ENCODE data around the gene ATP2C2.

DNA sequence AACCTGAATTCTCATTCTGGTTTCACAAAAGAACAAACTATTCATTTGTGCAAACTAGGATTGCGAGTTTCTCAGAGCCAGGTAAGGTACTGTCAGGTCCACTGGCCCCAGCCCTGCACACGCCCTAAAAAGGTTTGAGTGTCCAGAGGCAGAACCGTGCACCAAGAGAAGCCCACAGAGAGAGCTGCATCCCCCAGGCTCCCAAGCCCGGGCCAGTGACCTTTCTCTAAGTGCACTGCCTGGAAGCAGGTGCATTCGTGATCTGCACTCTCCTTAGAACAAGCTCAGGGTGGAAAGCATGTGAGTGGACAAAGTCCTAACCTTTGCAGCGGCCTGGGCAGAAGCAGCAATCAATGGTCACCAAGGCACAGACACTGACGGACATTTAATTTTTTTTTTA, 109.3 kb downstream of the ATP2C2 start:
- TF ChIP-seq EP300 (IDR thresholded peaks at IDR 0.05) (no peak), POLR2AphosphoS5 (IDR thresholded peaks at IDR 0.05) (no peak), POLR2A (IDR thresholded peaks at IDR 0.05; ENCODE audit: low read depth) (no peak)
- TF ChIP-seq, protein P1, sequence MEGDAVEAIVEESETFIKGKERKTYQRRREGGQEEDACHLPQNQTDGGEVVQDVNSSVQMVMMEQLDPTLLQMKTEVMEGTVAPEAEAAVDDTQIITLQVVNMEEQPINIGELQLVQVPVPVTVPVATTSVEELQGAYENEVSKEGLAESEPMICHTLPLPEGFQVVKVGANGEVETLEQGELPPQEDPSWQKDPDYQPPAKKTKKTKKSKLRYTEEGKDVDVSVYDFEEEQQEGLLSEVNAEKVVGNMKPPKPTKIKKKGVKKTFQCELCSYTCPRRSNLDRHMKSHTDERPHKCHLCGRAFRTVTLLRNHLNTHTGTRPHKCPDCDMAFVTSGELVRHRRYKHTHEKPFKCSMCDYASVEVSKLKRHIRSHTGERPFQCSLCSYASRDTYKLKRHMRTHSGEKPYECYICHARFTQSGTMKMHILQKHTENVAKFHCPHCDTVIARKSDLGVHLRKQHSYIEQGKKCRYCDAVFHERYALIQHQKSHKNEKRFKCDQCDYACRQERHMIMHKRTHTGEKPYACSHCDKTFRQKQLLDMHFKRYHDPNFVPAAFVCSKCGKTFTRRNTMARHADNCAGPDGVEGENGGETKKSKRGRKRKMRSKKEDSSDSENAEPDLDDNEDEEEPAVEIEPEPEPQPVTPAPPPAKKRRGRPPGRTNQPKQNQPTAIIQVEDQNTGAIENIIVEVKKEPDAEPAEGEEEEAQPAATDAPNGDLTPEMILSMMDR (IDR thresholded peaks at IDR 0.05) = no peak
